ENCODE measurements around the gene DEPP1.
A peak's percentile ranks its signal among the peaks of the same experiment; 100 is the strongest.

The DEPP1 gene

DNA sequence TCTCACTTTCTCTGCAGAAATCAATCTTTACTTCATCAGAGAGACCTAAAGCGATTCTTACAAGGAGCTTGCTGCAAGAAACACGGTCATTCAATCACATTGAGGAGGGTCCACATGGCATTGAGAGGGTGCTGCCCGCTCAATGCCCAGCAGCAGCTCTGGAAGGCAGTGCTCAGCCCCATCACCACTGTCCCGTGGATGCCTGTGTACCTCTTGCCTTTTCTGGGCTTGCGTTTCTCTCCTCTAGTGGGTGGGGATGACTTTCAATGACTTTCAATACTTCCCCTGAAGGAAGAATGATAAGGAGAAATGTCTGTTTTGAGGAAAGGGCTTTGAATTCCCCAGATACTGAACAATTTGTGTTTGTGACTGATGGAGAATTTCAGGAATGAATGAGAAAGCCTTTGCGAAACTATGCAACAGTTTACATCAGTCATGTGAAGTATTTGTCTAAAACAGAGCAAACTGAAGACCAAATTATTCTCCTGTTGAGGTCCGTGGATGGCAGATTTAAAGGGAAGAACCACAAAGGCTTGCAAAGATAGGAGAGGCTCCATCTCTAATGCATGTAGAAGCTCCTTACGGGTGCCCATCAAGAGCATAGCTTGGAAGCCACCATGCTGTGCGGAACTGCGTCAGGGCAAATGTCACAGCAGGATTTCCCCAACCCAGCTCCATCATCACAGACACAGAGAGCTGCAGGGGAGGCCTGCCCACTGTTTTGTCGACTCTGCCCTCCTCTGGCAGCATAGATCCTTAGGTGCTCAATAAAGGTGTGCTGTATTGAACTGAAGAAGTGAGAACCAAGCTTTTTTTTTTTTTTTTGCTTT, 15.5 kb upstream of the DEPP1 start:
- peak; percentile 55 to 61 for DNase-seq (ENCODE audit: low read depth in 2 of 2)

- no peak for DNase-seq (ENCODE audit: low read depth in 2 of 2)
Measured at GRCh38 chr10:44993226-44993921, 14.8 kb upstream of the DEPP1 start.

DNA sequence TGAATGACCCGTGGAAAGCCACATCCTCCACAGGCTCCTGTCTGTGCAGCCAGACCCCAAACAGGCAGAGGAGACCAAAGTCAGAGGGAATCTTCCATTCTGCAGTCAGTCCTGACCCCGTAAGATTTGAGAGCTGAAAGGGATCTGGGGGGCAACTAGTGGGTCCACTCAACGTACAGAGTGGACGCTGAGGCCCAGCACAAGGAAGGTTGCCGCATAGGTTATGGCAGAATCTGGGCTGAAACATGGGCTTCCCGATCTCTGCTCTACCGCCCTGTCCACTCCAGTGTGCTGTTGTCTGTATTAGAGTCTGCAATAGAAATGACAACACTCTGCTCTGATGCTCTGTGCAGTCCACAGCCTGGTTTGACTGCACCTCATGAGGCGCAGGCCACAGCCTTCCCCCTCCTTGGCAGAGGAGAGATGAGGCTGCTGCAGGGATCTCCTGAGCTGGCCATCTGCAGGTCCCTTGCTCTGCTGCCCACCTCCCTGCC, 14.2 kb upstream of the DEPP1 start:
- DNase-seq (ENCODE audit: low read depth in 2 of 2), result no peak

DNA sequence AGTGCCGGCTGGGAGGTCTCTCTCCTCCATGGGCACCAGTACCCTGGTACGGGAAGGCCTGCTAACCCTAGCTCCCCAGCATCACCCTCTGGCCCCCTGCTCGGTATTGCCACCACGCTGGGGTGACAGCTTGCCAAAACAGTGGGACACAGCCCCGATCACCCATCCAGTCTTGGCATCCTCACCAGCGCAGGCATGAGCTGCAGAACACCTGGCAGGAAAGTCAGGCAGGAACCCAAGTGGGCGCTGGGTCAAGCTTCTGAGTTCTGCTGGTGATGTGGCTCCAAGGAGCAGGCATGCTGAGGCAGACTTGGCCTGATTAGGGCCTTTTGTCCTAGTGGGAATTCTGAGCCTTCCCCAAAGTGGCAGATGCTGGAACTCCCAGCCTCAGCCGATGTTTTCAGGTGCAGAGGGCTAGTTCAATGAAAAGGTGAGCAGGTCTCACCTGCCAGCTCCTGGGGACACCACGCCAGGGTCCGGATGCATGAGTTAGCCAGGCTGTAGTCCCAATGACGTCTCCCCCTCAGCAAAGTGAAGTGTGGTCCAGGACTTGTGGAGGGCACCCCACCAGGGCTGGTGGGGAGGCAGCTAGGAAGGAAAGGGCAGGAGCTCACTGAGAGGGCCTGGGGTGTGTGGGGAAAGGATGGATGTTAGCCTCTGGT, 13.6 kb upstream of the DEPP1 start:
- DNase-seq (ENCODE audit: low read depth in 2 of 2), result no peak

DNA sequence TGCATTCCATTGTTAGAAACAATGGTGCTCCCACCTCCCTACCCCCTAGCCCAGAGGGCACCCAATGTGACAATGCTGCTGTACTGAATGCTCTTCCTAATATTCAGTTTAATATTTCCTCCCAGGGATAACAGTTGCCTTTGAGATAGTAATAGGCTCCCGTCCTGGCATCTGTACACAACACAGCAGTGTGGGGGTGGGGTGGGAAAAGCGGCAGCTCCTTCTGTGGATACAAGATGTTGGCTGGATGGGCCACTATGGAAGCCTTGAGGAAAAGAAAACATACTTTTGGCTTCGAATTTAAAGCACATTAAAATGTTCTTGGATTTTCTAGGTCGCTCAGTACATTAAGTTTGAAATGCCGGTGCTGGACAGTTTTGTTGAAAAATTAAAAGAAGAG, 13.0 kb upstream of the DEPP1 start:
- no peak for DNase-seq (ENCODE audit: low read depth in 2 of 2)

GRCh38 chr10:44990965-44991364, 12.4 kb upstream of the DEPP1 start:
- no peak for DNase-seq (ENCODE audit: low read depth in 2 of 2)

GRCh38 chr10:44990302-44990655, 11.7 kb upstream of the DEPP1 start:
- DNase-seq (ENCODE audit: low read depth in 2 of 2), result no peak

GRCh38 chr10:44989597-44990301, 11.1 kb upstream of the DEPP1 start:
- DNase-seq (ENCODE audit: low read depth in 2 of 2), result no peak

DNA sequence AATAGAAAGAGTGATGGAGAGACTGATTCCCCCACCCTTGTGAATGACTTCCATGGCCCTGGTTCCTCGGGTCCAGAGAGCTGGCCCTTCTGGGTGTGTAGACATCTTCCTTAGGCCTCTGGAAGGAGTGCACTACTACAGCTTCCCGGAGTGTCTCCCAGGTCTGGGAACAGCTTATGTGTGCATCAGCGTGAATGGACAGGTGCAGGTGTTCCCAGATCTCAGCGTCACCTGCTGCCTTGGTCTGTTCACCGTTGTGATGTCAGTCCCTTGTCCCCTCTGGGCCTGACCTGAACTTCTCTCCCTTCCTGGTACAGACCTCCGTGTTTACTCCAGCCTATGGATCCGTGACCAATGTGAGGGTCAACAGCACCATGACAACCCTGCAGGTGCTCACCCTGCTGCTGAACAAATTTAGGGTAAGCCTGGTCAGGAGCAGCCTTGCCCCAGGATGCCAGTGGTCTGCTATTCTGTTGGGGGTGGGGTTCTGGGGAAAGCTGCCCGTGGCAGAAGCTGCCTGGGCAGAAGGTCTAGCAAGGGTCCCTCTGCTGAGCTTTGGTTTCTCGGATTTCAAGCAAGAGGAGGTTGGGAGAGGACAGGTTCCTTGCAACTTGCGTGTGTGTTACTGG, 10.5 kb upstream of the DEPP1 start:
- DNase-seq (ENCODE audit: low read depth in 2 of 2), result no peak

GRCh38 chr10:44986670-44987069, 8.1 kb upstream of the DEPP1 start:
- DNase-seq (ENCODE audit: low read depth in 2 of 2), result no peak

- DNase-seq (ENCODE audit: low read depth in 2 of 2), result no peak
Measured at GRCh38 chr10:44986179-44986578, 7.6 kb upstream of the DEPP1 start.

GRCh38 chr10:44985175-44985681, 6.6 kb upstream of the DEPP1 start:
- no peak for DNase-seq (ENCODE audit: low read depth in 2 of 2)

GRCh38 chr10:44984671-44985101, 6.1 kb upstream of the DEPP1 start:
- no peak for DNase-seq (ENCODE audit: low read depth in 2 of 2)

DNA sequence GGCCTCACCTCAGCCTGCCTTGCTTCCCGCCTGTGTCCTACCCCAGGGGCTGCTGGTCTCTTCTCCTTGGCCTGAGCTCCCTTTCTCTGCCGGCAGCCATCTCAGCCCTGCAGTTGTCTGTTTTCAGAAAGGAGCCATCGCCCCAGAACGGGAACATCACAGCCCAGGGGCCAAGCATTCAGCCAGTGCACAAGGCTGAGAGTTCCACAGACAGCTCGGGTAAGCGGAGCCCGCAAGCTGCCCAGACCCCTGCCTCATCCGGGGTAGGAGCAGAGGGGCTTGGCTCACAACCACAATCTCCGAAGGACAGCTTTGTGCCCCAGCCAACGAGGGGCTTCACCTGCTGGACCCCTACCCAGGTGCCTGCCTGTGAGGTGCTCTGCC, 5.3 kb upstream of the DEPP1 start:
- DNase-seq (ENCODE audit: low read depth in 2 of 2), result no peak

GRCh38 chr10:44983066-44983894, 4.7 kb upstream of the DEPP1 start:
- DNase-seq (ENCODE audit: low read depth in 2 of 2), result no peak

- DNase-seq (ENCODE audit: low read depth in 2 of 2), result no peak
Measured at GRCh38 chr10:44982496-44982895, 3.9 kb upstream of the DEPP1 start.

DNA sequence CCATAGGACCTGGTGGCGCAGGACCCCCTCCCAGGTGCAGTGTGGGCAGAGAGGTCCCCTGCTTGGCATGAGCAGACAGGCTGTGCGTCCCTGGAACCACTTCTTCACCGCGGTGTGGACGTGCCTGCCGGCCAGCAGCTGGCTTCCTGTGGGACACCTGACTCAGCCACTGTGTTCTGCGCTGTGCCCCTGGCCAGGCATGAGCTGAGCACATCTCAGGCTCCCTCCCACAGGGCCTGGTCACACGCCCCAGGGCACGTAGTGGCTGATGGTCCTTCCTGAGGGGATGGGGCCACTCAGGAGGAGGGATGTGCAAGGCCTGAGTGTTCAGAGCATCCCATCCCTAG, 3.5 kb upstream of the DEPP1 start:
- DNase-seq (ENCODE audit: low read depth in 2 of 2), result no peak

DNA sequence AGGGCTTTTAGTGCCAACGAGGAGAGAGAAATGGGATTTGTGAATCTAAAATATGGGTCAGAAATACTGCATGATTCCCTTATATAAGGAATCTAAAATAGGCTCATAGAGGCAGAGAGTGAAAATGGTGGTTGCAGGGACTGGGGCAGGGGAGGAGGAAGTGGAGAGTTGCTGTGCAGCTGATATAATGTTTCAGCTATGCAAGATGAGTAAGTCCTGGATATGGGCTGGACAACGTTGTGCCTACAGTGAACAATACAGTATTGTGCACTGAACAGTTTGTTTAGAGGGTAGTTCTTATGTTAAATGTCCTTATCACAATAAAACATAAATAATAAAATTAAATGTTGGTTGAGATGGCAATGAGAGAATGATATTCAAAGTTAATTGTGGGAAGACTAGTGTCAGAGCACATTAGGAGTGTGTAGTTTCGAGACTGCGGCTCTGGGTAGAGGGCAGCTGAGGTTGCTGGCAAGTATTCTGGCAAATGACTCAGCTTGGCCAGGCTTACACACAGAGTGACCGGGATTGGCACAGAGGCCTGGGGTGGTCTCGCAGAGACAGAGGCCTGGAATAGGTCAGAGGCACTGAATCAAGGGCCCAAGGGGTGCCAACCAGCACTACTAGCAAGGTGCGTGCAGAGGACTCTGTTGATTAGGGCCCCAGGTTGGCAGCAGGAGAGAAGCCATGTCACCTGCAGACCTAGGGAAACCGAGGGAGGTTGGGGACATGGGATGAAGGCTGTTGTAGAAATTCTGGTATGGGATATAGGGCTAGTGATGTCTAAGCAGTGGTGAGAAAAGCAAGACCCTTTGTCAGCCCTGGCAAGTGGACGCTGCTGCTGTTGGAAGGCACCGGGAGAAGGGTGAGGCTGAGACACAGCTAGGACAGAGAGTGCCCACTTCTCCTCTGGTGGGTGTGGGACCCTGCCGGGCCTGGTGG, 2.8 kb upstream of the DEPP1 start:
- no peak for DNase-seq (ENCODE audit: low read depth in 2 of 2)
